22Rv1 (cell line): ENCODE data around the gene MEGF10.

Experiments
- H3K27ac ChIP-seq: fragments of 450-650 bp; 2 replicates; pipeline ENCODE4 v1.5.1; 2017
- CTCF ChIP-seq: fragments of 450-650 bp; IDR thresholded peaks from 2 replicates; pipeline ENCODE4 v1.5.1; 2017; ENCODE audit warnings: mild to moderate bottlenecking
- ZFX ChIP-seq: fragments of 450-650 bp; IDR thresholded peaks from 2 replicates; pipeline ENCODE4 v1.6.1; 2017; ENCODE audit warnings: antibody characterized with exemption, borderline replicate concordance

Gene MEGF10

GRCh38 chr5:127400946-127401670 is 110.5 kb downstream of the MEGF10 start:
- TF ChIP-seq ZFX (no peak), CTCF (no peak)
- H3K27ac ChIP-seq = no peak overlapping the region

GRCh38 chr5:127402361-127402760 is 111.8 kb downstream of the MEGF10 start:
- H3K27ac ChIP-seq = no peak overlapping the region
- TF ChIP-seq CTCF = no peak
- TF ChIP-seq ZFX = no peak

DNA sequence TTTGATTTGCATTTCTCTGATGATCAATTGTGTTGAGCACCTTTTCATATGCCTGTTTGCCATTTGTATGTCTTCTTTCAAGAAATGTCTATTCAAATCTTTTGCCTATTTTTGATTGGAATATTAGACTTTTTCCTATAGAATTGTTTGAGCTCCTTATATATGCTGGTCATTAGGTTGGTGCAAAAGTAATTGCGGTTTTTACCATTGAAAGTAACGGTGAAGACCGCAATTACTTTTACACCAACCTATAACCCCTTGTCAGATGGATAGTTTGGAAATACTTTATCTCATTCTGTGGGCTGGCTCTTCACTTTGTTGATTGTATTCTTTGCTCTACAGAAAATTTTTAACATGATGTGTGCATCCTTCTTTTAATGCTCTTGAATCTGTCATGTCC is 113.6 kb downstream of the MEGF10 start:
- TF ChIP-seq CTCF (no peak), ZFX (no peak)
- no peak overlapping the region for H3K27ac ChIP-seq

GRCh38 chr5:127406326-127407121 is 115.9 kb downstream of the MEGF10 start:
- H3K27ac ChIP-seq = no peak overlapping the region
- TF ChIP-seq ZFX = no peak
- no peak for TF ChIP-seq CTCF

DNA sequence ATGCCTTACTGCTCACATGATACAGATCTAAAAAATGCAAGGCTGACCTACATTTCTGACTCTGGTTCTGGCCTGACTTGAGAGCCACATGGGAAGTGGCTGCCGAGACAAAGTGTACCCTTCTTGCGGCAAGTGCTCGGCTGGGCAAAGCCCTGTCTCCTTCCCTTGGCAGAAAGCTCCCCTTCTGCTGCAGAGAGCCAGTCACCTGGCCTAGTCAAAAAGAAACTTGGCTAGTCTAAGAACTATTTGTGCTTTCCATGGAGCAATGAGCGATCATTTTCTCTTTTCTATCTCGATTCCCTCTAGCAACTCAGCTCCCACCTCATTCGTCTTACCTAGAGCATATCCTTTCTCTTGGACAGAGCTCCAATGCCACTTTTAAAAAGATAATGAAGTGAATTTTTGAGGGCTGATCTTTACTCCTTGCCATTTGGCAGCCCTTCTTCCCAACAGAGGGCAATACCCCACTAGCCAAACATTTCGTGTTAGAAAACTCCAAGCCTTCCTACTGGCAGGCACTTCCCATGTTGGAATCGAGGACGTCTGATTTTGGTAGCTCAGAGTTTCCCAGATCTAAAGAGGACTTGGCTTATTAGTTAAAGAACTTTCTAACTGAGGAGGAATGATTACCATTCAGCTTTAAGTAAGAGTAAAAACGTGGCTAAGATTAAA is 118.8 kb downstream of the MEGF10 start:
- TF ChIP-seq ZFX (no peak), CTCF (no peak)
- no peak overlapping the region for H3K27ac ChIP-seq

DNA sequence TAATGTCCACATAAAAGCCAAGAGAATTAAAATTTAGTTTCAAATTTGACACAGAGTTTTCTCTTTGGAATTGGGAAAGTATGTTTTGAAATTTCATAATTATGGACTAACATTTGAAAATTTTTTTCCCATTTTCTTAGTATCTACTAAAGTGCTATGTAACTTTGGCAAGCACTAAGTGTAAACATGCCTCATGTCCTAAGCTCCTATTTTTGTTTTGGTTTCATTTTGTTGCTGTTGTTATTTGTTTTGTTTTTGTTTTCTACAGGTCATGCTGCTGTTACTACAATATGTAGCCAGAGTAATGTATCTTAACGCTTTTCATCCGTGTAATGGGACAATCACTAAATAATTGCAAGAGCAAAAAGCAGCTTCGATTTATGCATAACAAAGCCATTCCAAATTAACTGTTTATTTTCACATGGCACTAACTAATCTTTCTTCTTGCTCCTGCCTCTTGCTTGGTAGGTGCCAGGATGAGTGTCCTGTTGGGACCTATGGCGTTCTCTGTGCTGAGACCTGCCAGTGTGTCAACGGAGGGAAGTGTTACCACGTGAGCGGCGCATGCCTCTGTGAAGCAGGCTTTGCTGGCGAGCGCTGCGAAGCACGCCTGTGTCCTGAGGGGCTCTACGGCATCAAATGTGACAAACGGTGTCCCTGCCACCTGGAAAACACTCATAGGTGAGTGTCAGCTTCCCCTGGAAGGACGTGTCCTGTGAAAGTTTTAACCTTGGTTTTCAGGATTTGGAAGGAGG is 119.5 kb downstream of the MEGF10 start:
- TF ChIP-seq CTCF (no peak), ZFX (no peak)
- no peak overlapping the region for H3K27ac ChIP-seq
